ENCODE data around the gene SERPINC1.

DNA sequence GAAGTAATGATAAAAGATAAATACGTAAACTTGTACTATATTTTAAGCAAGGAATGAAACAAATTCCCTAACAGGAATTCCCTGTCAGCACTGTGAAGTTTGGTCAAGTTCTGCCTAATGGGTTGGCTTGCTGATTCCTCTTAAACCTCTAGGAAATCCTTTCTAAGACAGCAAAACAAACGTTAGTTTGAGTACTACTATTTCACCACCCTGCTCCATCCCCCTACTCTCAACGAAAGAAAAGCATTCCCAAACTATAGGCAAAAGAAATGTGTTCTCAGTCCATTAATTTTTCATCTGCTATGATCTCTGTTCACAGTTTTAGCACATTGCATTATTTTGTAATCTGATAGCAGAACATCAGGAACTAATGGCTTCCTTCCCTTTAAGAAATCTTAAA lies 16.1 kb downstream of the SERPINC1 start:
- TF ChIP-seq GATA2 (IDR thresholded peaks at IDR 0.05; ENCODE audit: low read depth, low read length) (no peak), GATA3 (IDR thresholded peaks at IDR 0.05; ENCODE audit: low read depth, low read length) (no peak)

Data from SH-SY5Y (cell line).